HG03378 (cell line): ENCODE results near the gene NLGN2.

ENCODE experiments used
- ATAC-seq: cut with Tn5 transposase; IDR thresholded peaks from one replicate; pipeline ENCODE4 v1.9.1; 2021; ENCODE audit warnings: mild to moderate bottlenecking, moderate library complexity; ENCODE audit not compliant: unreplicated experiment

The NLGN2 gene

DNA sequence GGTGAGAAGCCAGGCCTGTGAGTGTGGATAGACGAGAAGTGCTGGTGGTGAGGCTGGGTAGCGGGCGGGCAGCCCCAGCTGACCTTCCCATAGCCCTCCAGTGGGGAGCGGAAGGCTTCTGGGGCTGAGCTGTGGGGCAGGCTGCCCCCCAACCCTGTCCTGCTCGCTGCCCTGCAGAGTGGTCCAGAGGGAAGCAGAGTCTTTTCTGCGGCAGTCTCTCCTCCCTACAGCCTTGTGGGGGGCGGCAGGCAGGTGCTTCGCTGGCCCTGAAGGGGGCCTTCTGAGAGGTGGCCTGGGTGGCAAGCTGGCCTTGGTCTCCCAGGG is 3.7 kb downstream of the NLGN2 start:
- ATAC-seq = no peak

DNA sequence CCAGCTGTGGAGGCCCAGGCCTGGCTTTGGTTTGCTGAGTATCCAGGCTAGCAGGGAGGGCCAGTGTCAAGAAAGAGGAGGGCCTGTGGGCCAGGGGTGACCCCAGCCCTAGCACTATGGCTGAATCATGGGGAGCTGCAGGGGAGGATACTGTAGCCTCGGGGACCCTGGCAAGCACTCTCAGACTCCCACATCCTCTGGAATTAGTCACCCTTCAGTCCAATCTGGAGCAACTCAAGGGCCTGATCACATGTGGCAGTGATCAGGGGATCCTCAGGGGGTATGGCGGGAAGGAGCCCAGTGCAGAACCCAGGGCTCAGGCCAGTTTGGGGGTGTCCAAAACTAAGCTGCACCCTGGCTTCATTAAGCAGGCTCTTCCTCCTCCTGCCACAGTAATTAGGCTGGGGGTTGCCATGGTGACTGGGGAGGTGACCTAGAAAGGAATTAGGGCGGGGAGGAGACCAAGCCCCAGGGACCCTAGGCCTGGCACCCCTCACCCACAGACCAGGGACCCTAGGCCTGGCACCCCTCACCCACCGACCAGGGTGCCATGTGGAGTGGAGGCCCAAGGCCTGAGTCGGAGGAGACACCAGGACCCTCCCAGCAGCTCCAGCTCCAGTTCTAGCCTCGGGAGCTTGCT is 5.8 kb downstream of the NLGN2 start:
- no peak for ATAC-seq

DNA sequence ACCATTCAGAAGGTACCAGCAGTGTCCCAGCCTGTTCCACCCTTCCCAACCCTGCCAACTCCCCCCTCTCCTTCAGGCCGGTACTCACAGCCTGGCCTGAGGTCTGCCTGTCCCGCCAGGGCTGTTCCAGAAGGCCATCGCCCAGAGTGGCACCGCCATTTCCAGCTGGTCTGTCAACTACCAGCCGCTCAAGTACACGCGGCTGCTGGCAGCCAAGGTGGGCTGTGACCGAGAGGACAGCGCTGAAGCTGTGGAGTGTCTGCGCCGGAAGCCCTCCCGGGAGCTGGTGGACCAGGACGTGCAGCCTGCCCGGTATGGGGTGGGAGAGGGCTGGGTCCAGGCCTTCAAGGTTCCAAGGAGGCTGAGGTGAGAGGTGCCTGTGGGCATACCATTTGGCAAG is 7.2 kb downstream of the NLGN2 start:
- ATAC-seq = no peak

DNA sequence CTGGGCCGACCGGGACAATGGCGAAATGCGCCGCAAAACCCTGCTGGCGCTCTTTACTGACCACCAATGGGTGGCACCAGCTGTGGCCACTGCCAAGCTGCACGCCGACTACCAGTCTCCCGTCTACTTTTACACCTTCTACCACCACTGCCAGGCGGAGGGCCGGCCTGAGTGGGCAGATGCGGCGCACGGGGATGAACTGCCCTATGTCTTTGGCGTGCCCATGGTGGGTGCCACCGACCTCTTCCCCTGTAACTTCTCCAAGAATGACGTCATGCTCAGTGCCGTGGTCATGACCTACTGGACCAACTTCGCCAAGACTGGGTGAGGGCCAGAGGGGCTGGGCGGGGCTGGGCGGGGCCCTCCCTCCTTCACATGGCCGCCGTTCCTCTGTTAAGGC is 8.1 kb downstream of the NLGN2 start:
- ATAC-seq = no peak

DNA sequence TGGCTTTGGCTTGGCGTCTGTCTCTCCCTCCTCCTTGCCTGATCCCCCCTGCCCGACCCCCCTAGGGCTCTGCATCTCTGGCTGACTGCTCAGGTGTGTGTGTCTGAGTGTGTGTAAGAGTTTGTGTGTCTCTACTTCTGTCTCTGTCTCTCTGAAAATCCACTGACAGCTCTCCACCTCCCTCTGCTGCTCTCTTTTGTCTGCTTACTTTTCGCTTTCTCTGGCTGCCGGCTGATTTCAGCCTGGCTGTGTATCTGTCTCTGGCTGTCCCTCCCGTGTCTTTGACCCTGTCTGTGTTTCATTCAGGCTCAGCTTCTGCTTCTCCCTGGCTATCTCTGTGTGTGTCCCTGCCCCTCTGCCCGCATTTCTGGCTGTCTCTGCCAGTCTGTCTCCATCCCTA is 8.7 kb downstream of the NLGN2 start:
- ATAC-seq = no peak

DNA sequence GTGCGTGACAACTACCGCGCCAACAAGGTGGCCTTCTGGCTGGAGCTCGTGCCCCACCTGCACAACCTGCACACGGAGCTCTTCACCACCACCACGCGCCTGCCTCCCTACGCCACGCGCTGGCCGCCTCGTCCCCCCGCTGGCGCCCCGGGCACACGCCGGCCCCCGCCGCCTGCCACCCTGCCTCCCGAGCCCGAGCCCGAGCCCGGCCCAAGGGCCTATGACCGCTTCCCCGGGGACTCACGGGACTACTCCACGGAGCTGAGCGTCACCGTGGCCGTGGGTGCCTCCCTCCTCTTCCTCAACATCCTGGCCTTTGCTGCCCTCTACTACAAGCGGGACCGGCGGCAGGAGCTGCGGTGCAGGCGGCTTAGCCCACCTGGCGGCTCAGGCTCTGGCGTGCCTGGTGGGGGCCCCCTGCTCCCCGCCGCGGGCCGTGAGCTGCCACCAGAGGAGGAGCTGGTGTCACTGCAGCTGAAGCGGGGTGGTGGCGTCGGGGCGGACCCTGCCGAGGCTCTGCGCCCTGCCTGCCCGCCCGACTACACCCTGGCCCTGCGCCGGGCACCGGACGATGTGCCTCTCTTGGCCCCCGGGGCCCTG is 9.5 kb downstream of the NLGN2 start:
- no peak for ATAC-seq

DNA sequence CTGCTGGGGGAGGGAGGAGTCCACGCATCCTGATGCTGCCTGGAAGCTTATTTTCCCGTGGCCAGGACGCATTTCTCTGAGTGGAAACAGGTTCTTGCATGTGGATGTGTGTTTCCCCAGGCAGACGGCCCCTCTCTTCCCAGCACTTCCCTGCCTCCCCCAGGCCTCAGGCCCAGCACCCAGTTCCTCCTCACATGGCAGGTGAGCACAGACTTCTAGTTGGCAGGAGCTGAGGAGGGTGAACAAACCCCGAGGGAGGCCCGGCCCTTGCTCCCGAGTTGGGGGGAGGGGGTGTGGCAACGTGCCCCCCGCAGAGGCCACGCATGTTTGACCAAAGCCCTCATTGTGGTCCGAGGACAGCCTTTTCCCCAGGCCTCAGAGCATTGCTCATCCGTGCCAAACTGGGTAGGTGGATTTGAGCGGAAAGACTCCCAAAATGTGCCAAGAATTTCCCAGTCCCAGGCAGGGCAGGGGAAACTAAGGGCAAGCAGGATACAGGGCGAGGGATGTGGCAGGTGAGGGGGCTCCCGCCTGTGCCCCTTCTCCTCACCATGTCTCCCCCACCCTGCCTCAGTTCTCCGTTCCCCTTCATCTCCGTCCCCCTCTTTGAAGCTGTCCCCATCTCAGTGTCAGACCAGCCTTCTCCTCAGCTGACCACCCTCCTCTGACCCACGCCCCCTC is 11.0 kb downstream of the NLGN2 start:
- no peak for ATAC-seq

DNA sequence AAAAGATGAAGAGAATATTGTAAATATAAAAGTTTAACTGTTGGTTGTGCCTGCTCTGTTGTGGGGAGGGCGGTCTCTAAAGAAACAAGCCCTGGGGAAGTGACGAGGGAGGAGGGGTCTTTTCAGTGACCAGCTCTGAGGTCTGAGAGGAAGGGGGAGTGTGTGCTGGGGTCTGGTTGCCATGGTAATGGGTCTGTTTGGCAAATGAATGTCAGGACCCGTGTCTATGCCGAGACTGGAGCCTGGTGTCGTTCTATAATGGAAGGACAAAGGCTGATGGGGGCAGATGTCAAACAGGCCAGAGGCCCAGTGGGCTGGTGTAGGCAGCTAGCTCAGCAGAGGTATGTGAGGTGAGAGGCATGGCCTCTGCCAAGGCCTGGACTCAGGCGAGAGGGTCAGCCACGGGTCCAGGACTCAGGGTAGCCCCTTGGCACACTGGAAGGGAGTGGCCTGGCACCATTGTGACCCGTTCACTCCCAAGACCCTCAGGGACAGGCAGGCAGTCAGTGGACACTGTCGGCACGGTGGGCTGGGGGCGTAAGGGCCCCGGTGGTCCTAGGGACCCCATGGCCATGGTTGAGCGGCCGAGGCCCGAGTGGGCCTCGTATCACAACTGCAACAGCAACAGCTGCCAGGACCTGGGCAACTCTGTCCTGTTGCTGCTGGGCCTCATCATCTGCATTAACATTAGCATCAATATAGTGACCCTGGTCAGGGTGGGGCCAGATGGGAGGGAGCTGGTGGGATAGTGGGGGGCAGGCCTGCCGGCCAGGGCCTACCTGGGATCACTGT is 12.4 kb downstream of the NLGN2 start, which contains the start of gene SPEM1:
TSS of gene SPEM1 (plus strand) at position 506 of the 792 bp plus-strand sequence. CDS start at position 567, 61 bp downstream.
- ATAC-seq = no peak

DNA sequence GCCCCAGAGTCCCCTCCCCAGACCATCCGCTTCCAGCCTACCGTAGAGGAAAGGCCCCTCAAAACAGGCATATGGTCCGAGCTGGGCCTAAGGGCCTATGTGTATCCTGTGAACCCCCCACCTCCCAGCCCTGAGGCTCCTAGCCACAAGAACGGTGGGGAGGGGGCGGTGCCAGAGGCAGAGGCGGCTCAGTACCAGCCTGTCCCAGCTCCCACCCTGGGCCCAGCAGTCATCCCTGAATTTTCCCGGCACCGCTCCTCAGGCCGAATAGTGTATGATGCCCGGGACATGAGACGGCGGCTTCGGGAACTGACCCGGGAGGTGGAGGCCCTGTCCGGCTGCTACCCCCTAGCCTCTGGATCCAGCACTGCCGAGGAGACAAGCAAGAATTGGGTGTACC is 13.5 kb downstream of the NLGN2 start:
- no peak for ATAC-seq

DNA sequence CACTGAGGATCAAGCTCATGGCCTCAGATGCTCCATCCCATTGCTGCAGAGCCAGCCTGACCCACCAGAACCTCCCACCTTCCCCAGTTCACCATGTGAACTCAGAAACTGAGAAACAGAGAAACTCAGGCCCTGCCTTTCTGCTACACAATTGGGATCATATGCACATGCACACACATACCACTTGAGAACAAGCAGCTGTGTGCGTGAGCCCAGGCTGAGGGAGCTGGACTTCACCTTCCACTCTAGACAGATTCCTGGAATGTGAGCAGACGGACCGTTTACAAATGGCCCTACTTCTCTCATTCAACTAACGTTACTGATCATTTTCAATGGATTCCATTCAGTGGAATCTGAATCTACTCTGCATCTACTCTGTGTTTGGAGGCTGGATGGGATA is 16.0 kb downstream of the NLGN2 start:
- no peak for ATAC-seq

DNA sequence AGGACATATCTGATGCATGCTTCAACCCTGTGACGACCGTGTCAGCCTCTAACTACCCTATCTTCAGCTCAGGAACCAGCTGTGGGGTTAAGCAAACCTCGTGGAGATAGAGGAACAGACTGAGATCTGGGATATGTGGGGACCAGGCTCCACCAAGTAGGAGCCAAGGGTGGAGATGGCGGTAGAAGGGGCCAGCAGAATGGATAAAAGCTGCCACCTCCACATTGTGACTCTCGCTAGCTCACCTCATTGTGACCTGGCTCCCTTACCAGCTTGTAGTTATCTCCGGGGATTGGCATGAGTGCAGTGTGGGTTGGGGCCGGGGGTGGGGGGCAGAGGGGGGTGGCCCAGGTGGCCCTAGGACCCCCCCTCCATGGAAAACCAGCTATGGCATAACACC is 17.7 kb downstream of the NLGN2 start, which contains the start of gene SPEM2:
TSS of gene SPEM2 (plus strand) at position 301 of the 400 bp plus-strand sequence. CDS start at position 374, 73 bp downstream.
- ATAC-seq = no peak

DNA sequence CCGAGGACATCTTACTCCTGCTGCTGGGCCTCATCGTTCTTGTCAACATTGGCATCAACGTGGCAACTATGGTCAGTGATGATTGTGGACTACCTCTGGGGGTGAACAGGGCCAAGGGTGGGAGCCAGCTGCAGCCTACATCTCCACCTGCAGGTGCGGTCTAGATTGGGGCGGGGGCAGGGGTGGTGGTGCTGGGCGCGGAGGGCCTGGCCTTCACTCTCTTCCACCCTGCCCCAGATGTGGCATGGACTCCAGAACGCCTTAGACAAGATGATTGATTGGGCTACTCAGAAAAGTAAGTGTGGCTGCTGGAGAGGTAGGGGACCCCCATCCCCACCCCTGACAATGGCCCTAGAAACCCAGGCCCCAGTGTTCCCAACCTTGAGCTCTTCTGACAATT is 18.1 kb downstream of the NLGN2 start:
- no peak for ATAC-seq

DNA sequence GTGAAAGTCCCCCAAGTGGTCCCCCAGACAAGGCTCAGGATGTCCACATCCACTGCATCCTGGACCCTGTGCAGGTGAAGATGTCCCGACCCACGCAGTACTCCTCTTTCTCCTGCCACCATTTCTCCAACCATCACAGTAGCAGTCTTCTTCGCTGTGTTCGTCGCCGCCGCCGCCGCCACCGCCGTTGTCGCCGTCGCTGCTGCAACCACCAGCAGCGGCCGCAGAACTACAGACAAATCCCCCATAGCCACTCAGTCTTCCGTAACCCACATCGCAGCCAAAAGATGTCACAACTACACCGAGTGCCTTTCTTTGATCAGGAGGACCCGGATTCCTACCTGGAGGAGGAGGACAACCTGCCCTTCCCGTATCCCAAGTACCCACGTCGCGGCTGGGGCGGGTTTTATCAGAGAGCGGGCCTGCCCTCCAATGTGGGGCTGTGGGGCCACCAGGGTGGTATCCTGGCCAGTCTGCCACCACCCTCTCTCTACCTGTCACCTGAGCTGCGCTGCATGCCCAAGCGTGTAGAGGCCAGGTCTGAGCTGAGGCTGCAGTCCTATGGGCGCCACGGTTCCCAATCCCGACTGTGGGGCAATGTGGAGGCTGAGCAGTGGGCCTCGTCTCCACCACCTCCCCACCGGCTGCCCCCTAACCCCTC is 18.7 kb downstream of the NLGN2 start:
- ATAC-seq = no peak

DNA sequence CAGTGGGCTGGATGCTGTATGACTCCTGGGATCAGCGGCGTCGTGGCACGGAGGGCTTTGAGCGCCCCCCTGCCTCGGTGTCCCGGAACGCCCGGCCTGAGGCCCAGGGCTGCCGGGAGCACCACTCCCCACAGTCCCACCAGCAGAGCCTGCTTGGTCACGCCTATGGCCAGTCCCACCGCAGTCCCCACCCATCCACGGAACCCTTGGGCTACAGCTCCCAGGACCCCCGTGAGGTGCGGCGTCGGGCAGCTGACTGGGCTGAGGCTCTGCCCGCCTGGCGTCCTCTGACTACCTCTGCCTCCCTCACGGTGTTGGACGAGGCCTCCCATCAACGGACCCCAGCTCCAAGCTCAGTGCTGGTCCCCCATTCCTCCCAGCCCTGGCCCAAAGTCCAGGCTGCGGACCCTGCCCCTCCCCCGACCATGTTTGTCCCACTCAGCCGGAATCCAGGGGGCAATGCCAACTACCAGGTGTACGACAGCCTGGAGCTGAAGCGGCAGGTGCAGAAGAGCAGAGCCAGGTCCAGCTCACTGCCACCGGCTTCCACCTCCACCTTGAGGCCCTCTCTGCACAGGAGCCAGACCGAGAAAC is 19.3 kb downstream of the NLGN2 start:
- ATAC-seq = no peak

DNA sequence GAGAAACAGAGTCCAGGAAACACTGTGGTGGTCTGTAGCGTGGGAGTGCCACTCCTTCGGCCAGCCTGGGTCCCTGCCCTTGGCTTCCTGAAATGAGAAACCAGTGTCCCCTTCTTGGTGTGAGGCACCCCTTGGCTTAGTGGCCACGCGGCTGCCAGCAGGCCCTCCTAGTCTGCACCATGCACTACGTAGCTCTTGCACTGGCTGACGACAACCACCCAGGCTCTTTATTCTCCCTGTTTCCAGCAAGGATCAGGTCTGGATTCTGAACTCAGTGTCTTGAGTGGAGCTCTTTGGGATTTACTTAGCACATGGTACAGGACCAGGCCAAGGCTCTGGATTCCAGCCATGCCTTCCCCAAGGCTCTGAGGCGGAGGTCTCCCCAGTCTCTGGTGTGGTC is 19.9 kb downstream of the NLGN2 start:
- ATAC-seq = no peak

DNA sequence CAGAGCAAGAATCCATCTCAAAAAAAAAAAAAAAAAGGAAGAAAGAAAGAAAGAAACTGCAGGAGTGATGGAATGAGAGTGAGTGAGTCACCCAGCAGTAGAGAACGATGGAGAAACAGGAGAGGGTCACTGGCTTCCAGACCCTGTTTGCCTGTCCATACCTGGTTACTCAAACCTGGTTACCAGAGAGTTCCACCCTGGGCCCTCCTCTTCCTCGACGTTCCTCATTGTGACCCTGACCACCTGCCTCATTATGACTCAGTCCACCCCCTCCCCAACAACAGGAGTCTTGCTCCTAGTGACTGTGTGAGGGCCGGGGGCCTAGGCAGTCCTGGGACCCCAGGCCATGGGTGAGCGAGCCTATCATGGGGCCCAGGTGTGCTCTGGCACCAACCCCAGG is 20.9 kb downstream of the NLGN2 start, which contains the start of gene SPEM3:
TSS of gene SPEM3 (plus strand) at position 301 of the 400 bp plus-strand sequence. CDS start at position 347, 46 bp downstream.
- no peak for ATAC-seq

DNA sequence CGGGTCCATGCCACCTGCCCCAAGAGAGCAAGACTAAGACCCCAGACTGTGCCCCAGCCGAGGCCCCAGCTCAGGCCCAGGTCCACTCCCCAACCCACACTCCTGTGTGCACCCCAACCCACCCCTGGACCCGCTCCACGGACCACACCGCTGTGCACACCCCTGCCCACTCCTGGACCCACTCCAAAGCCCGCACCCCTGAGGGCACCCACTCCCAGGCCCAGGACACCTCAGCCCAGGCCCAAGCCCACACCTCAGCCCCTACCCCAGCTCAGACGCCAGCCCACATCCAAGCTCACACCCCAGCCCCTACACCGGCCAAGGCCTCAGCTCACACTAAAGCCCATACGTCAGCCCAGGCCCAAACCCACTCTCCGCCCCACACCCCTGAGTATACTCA is 22.1 kb downstream of the NLGN2 start:
- ATAC-seq = no peak

DNA sequence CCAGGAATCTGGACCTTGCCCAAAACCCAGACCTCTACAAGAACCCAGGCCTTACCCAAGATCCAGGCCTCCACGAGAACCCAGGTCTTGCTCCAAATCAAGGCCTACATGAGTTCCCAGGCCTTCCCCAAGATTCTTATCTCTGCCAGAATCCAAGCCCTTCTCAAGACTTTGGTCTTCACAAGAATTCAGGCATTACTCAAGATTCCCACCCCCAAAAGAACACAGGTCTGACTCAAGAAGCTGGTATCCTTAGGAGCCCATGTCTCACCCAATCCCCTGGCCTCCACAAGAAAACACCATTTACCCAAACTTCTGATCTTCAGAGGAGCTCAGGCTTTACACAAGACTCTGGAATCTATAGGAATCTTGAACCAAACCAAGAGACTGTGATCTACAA is 23.6 kb downstream of the NLGN2 start:
- no peak for ATAC-seq

DNA sequence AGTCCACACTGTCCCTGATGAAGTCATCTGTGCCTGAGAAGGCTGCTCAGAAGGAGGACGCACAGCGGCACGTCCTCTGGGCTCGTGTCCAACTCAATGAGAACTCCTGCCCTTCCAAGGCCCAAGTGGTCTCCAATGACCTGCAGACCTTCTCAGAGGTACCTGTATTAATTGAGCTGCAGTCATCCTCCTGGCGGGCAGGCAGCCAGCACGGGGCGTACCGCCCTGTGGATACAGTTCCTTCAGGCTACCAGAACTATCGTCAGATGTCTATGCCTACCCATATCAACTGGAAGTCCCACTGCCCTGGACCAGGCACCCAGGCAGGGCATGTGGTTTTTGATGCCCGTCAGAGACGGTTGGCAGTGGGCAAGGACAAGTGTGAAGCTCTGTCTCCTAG is 24.7 kb downstream of the NLGN2 start:
- no peak for ATAC-seq
